GM06990 (cell line): ENCODE results near the gene APBB3.

Experiments
- DNase-seq: peaks from one replicate; pipeline ENCODE4 v3.0.0-alpha.2; 2011; ENCODE audit not compliant: insufficient read length; ENCODE audit errors: extremely low read depth
- H3K27me3 ChIP-seq: replicated peaks from 2 replicates; pipeline ENCODE4 v1.6.0; 2011; ENCODE audit warnings: low read length; ENCODE audit not compliant: control insufficient read depth, insufficient read depth
- H3K36me3 ChIP-seq: 2 replicates; pipeline ENCODE4 v1.5.1; 2011; ENCODE audit warnings: low read length; ENCODE audit not compliant: control insufficient read depth, insufficient read depth
- H3K4me3 ChIP-seq: replicated peaks from 2 replicates; pipeline ENCODE4 v1.5.1; 2011; ENCODE audit warnings: low read depth, mild to moderate bottlenecking, control low read depth, low read length
- CTCF ChIP-seq: IDR thresholded peaks from 2 replicates; pipeline ENCODE4 v1.5.1; 2011; ENCODE audit warnings: low read length, control low read depth, mild to moderate bottlenecking, inconsistent platforms; ENCODE audit not compliant: insufficient read depth, poor library complexity, severe bottlenecking

The APBB3 gene

GRCh38 chr5:140513124-140513523, 51.3 kb downstream of the APBB3 start:
- TF ChIP-seq CTCF, result no peak
- no peak overlapping the region for H3K4me3 ChIP-seq
- no peaks in the 10 kb centered on the region for H3K27me3 ChIP-seq
- no peak for DNase-seq
- peaks cover 7% of the 10 kb centered on the region for H3K36me3 ChIP-seq

GRCh38 chr5:140509898-140510297, 54.5 kb downstream of the APBB3 start:
- Histone ChIP-seq H3K27me3 (no peaks in the 10 kb centered on the region), H3K36me3 (peaks cover 11% of the 10 kb centered on the region), H3K4me3 (no peak overlapping the region)
- no peak for DNase-seq
- no peak for TF ChIP-seq CTCF
